ENCODE measurements around the gene KCNAB1. TPM values are rescaled to one million over a fixed set of nuclear protein-coding genes. Genes with fewer than 3 reads are reported as not detected.

KCNAB1 gene
- total RNA-seq, 2 experiments from 2014 or later, result not detected

DNA sequence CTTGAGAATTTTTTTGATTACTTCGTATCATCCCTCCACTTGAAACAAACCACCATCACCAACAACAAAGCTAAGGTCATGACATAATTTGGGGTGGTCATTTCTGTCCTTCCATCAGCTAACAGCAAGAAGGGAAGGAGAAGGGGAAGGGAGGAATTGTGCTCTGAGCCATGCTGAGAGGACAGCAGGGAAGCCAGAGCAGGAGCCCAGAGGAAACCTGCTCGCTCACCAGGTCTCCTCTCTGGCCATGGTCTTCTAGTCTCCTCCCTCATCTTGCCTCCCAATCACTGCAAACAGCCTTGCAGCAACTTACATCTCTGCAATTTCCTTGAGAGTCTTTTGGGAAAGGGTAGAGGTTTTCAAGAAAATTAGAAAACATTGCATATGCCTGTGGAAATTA, 237.9 kb downstream of the KCNAB1 start:
- BruUV-seq (replicated peaks), result no TSS peak
- Histone ChIP-seq H4K20me1 (ENCODE audit: insufficient read depth, low read length) (no peaks in the 10 kb centered on the region), H3K9me3 (ENCODE audit: low read length) (no peaks in the 10 kb centered on the region), H3K4me1 (ENCODE audit: insufficient read depth, low read length, poor library complexity, severe bottlenecking) (no peaks in the 10 kb centered on the region), H3K4me2 (ENCODE audit: low read length) (no peak overlapping the region), H3K4me3 (ENCODE audit: low read depth, low read length, poor library complexity, severe bottlenecking) (no peak overlapping the region), H2AFZ (ENCODE audit: low read length) (no peak overlapping the region), H3K9me2 (ENCODE audit: insufficient read depth, low read length) (no peaks in the 10 kb centered on the region), H3K27ac (ENCODE audit: low read depth, low read length, poor library complexity, severe bottlenecking) (no peak overlapping the region), H3K36me3 (ENCODE audit: insufficient read depth, low read length) (no peaks in the 10 kb centered on the region), H3K79me2 (ENCODE audit: insufficient read depth, low read depth, low read length) (no peaks in the 10 kb centered on the region)
- DNase-seq (ENCODE audit: low spot score), result no peak
- TF ChIP-seq, protein P1, sequence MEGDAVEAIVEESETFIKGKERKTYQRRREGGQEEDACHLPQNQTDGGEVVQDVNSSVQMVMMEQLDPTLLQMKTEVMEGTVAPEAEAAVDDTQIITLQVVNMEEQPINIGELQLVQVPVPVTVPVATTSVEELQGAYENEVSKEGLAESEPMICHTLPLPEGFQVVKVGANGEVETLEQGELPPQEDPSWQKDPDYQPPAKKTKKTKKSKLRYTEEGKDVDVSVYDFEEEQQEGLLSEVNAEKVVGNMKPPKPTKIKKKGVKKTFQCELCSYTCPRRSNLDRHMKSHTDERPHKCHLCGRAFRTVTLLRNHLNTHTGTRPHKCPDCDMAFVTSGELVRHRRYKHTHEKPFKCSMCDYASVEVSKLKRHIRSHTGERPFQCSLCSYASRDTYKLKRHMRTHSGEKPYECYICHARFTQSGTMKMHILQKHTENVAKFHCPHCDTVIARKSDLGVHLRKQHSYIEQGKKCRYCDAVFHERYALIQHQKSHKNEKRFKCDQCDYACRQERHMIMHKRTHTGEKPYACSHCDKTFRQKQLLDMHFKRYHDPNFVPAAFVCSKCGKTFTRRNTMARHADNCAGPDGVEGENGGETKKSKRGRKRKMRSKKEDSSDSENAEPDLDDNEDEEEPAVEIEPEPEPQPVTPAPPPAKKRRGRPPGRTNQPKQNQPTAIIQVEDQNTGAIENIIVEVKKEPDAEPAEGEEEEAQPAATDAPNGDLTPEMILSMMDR (conservative IDR thresholded peaks at IDR 0.05; ENCODE audit: low read length), result no peak
- TF ChIP-seq EZH2phosphoT487 (IDR thresholded peaks at IDR 0.05; ENCODE audit: borderline replicate concordance, low read depth, low read length), result no peak
- ChIA-PET CTCF (ENCODE audit: unreplicated experiment) (no interaction called here), POLR2A (interaction anchor here (0.5 to 0.8 kb wide), 2 partner anchors 16 to 296 kb away, joined by 3 read pairs; no protein-coding TSS in a partner anchor)
- intact Hi-C loops (cut with micrococcal nuclease; ENCODE audit: unreplicated experiment), result no loop called here

DNA sequence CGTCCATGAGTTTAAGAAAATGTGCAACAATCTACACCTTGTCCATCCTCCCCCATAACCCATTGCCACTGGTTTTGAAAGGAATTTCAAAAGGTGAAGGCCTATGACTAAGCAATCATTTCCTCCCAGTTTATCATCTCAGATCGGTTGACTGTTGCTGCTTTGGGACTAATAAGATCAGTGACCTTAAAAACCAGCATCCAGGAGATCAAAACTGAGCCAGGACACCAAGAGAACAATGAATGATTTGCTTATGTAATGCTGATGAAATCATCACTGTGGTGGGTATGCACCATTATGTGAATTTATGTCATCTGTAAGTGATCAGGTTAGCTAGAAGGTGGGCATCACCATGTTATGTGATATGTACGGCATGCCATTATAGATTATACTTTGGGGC, 239.0 kb downstream of the KCNAB1 start:
- Histone ChIP-seq H3K9me2 (ENCODE audit: insufficient read depth, low read length) (no peaks in the 10 kb centered on the region), H3K36me3 (ENCODE audit: insufficient read depth, low read length) (no peaks in the 10 kb centered on the region), H4K20me1 (ENCODE audit: insufficient read depth, low read length) (no peaks in the 10 kb centered on the region), H3K27ac (ENCODE audit: low read depth, low read length, poor library complexity, severe bottlenecking) (no peak overlapping the region), H3K4me2 (ENCODE audit: low read length) (no peak overlapping the region), H3K9me3 (ENCODE audit: low read length) (no peaks in the 10 kb centered on the region), H3K79me2 (ENCODE audit: insufficient read depth, low read depth, low read length) (no peaks in the 10 kb centered on the region), H2AFZ (ENCODE audit: low read length) (no peak overlapping the region), H3K4me3 (ENCODE audit: low read depth, low read length, poor library complexity, severe bottlenecking) (no peak overlapping the region), H3K4me1 (ENCODE audit: insufficient read depth, low read length, poor library complexity, severe bottlenecking) (no peaks in the 10 kb centered on the region)
- POLR2A ChIA-PET, result interaction anchor here (1.1 kb wide), 1 partner anchor 14 kb away, joined by 3 read pairs; no protein-coding TSS in a partner anchor
- CTCF ChIA-PET (ENCODE audit: unreplicated experiment), result no interaction called here
- TF ChIP-seq EZH2phosphoT487 (IDR thresholded peaks at IDR 0.05; ENCODE audit: borderline replicate concordance, low read depth, low read length), result no peak
- TF ChIP-seq, protein P1 (conservative IDR thresholded peaks at IDR 0.05; ENCODE audit: low read length), result no peak
- intact Hi-C loops (cut with micrococcal nuclease; ENCODE audit: unreplicated experiment), result no loop called here
- no peak for DNase-seq (ENCODE audit: low spot score)
- BruUV-seq (replicated peaks), result no TSS peak

DNA sequence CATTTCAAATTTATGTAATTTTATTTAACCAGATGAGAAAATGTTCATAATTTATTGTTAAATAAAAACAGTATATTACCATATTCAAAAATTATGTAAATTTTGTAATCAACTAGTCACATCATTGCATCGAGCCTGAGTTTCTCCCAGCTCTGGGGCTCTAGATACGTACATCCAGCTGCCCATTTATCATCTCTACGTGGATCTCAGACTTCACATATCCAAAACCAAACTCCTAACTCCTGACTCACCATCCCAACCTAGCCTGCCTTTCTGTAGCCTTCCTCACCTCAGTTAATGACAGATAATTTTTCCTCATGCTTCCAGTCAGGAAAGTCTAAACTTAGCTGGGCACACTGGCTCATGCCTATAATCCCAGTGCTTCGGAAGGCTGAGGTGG, 239.7 kb downstream of the KCNAB1 start:
- DNase-seq (ENCODE audit: low spot score), result no peak
- ChIA-PET POLR2A (interaction anchor here (0.7 to 1.1 kb wide), 2 partner anchors 14 to 15 kb away, joined by 3 read pairs; no protein-coding TSS in a partner anchor), CTCF (ENCODE audit: unreplicated experiment) (no interaction called here)
- Histone ChIP-seq H3K36me3 (ENCODE audit: insufficient read depth, low read length) (no peaks in the 10 kb centered on the region), H3K27ac (ENCODE audit: low read depth, low read length, poor library complexity, severe bottlenecking) (no peak overlapping the region), H4K20me1 (ENCODE audit: insufficient read depth, low read length) (no peaks in the 10 kb centered on the region), H3K4me1 (ENCODE audit: insufficient read depth, low read length, poor library complexity, severe bottlenecking) (no peaks in the 10 kb centered on the region), H3K79me2 (ENCODE audit: insufficient read depth, low read depth, low read length) (no peaks in the 10 kb centered on the region), H3K4me2 (ENCODE audit: low read length) (no peak overlapping the region), H3K4me3 (ENCODE audit: low read depth, low read length, poor library complexity, severe bottlenecking) (no peak overlapping the region), H3K9me3 (ENCODE audit: low read length) (no peaks in the 10 kb centered on the region), H2AFZ (ENCODE audit: low read length) (no peak overlapping the region), H3K9me2 (ENCODE audit: insufficient read depth, low read length) (no peaks in the 10 kb centered on the region)
- BruUV-seq (replicated peaks), result no TSS peak
- TF ChIP-seq, protein P1 (conservative IDR thresholded peaks at IDR 0.05; ENCODE audit: low read length), result no peak
- TF ChIP-seq EZH2phosphoT487 (IDR thresholded peaks at IDR 0.05; ENCODE audit: borderline replicate concordance, low read depth, low read length), result no peak
- intact Hi-C loops (cut with micrococcal nuclease; ENCODE audit: unreplicated experiment), result no loop called here

All from OCI-LY7 (cell line).